DMS153 treated with DMSO at 0.1 percent for 48 hours (cell line): ENCODE measurements around the gene ACTR1B.
A peak's percentile ranks its signal among the peaks of the same experiment; 100 is the strongest.
"Not testable (repeated sequence)": the region's sequence is repeated elsewhere in the genome, so short reads cannot be mapped to it uniquely, and the experiment has no call there.

Source experiments
- DNase-seq: peaks from one replicate; lab custom pipeline; 2025; ENCODE audit not compliant: unreplicated experiment; lab: John Stamatoyannopoulos, UW

Gene ACTR1B

GRCh38 chr2:97659256-97660043, 4.4 kb downstream of the ACTR1B start:
- DNase-seq, result no peak

- no peak for DNase-seq
These were observed 5.1 kb downstream of the ACTR1B start for GRCh38 chr2:97658691-97659157.

GRCh38 chr2:97657986-97658690, 5.7 kb downstream of the ACTR1B start:
- DNase-seq, result no peak

DNA sequence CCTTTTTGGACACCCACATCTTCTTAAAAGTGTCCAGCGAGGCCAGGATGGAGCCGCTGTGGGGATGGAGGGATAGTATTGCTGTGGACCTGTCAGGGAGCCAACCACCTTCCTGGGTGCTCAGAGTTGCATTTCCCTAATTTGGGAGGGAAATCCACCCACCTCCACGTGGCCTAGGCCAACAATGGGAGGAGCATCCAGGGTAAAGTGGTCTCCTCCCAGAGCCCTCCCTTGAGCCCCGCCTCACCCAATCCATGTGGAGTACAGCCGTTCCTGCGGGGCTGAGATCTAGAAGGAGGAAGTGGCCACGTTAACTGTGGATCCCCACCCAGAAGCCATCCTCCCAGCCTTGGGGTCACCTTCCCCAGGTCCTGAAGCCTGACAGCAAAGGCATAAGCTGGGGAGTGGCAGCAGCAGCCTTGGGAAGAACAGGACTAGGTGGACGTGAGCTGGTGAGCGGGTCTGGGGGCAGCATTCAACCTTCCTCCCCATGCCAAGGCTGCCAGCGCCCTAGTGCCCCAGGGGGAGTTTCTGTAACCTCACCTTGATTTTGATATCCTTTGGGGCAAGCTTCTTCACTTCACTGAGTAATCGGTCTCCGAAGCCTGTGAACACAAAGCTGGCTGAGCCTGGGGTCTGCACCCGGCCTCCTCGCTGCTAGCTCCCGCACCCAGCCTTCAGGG, 6.8 kb downstream of the ACTR1B start:
- DNase-seq, result no peak

GRCh38 chr2:97656129-97656755, 7.6 kb downstream of the ACTR1B start:
- no peak for DNase-seq

DNA sequence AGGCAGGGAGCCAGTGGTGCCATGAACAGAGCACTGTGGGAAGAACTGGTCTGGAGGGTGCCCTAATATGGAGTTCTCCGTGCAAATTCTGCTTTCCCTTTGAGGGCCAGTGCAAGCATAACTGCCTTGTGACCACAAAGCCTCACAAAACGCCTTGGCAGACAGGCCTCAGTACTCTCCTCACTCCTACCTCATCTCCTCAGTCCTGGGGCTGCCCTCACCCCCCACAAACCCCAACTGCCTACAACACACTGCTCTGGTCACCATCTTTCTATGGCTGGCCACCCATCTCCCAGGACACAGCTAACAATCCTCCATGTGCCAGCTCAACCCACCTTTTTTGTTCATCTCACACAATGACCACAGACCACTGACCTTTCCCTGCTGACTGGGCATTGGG, 9.1 kb downstream of the ACTR1B start:
- DNase-seq, result no peak

GRCh38 chr2:97654309-97654708, 9.5 kb downstream of the ACTR1B start:
- DNase-seq, result no peak

GRCh38 chr2:97653874-97654273, 10.0 kb downstream of the ACTR1B start:
- DNase-seq, result no peak

- DNase-seq, result no peak
These were observed 10.4 kb downstream of the ACTR1B start for GRCh38 chr2:97653473-97653872.

DNA sequence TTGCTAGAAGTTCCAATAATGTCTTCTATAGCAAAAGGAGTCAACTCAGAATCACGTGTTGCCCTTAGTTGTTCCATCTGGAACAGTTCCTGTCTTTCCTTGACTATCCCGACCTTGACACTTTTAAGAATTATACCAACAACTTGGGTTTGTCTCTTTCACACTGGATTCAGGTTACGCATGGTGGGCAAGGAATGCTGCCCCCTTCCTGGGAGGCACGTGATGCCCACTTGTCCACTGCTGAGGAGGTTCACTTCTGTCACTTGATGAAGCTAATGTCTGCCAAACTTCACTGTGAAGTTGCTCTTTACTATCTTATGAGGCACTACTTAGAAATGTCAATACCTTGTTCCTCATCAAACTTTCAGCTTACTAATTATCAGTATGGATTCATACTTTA, 12.7 kb downstream of the ACTR1B start:
- DNase-seq, result no peak

DNA sequence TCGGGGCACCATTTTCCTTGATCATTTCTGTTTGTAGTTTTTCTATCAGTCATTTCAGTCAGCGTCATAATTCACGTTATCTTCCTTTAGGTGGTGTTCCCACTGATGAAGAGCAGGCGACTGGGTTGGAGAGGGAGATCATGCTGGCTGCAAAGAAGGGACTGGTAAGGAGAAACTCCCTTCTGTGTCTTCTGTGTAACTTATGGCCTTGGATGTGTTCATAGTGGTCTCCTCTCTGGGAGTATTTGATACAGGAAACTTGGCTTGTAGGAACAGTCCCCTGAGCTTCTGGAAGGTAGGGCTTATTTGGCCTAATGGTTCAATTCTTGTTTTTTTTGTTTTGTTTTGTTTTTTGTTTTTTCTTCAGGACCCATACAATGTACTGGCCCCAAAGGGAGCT, 16.9 kb downstream of the ACTR1B start:
- no peak for DNase-seq

DNA sequence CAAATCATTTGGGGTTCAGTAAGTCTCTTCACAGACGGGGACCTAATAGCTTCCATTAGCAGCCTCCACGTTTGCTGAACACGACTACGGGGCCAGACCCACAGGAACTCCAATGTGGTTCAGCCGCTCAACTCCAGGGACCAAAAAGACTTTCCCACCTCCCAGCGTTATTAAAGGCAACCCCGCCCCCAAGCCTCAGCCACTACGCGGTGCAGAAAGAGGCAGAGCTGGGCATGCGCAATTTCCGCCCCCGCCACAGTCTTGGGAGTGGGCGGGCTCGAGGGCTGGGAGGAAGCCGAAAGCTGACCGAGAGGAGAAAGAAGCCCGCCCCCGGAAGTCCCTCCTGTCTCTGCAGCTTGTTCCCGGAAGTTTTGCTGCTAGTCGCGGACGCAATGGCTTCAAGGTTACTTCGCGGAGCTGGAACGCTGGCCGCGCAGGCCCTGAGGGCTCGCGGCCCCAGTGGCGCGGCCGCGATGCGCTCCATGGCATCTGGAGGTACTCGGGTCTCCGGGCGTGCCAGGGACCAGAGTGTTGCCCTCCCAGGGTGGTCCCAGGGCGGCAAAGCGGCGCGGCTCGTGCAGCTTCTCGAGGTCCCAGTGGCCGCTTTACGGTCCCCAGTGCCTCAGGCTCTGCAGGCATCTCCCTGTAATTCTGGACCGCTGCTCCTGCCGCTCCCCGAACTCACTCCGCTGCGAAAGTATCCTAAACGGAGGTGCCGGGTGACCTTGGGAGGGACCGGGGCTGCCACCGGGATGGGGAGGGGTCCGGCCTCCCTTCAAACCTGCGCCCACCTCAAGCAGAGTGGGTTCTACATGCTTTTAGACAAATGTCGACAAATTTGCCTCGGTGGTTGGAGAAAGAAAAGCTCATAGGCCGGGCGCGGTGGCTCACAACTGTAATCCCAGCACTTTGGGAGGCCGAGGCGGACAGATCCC, 17.9 kb downstream of the ACTR1B start, which contains the start of gene COX5B:
TSS of gene COX5B (plus strand) at position 368 of the 935 bp plus-strand sequence. CDS start at position 393, 25 bp downstream.
- peak; percentile 98 for DNase-seq

- DNase-seq, result peak; percentile 47
These were observed 18.6 kb downstream of the ACTR1B start for GRCh38 chr2:97645112-97645694.

DNA sequence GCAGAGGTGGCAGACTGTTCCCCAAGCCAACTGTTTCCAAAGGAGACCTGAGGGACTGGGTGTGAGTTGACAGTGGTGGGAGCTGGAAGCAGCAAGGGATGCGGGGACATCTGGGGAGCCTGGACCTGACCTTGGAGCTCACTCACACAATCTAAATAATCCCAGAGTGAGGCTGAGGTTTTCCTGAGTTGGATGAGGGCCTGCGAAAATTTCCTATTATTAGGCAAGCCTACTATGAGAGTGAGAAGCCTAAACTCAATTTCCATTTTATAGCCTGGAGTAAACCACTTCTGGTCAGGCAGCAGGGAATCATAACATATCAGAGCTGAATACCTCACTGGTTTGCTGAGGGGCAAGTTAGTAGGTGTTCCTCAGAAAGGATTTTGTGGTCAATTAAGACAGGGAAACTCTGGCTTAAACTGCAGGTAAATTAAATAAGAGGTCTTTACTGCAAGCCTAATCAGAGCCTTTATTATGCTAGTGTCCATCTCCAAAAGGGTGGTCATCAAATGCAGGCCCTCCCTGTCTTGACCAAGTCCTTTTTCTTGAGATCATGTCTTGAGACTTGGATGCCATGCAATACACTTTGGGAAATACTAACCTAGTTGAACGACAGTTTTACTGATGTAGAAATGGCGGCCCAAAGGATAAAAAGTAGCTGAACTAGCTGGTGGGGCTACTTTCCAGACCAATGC, 19.7 kb downstream of the ACTR1B start:
- DNase-seq, result no peak

DNA sequence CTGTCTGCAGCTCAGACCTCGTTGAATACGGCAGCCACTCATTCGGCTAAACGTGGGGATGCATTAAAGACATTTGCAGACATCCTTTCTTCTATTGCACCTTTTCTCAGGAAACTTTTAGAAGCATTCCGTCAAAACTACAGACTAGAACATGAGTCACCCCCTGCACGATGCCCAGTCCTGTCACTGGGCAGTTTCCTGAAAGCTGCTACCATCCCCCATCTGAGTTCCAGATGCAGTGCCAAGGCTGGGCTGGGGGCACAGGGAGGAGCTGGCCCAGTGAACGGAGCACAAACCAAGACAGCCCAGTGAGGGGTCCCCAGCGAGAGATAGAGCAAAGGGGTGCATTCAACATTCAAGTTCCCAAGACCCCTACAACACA, 37.8 kb downstream of the ACTR1B start:
- DNase-seq, result not testable (repeated sequence)

DNA sequence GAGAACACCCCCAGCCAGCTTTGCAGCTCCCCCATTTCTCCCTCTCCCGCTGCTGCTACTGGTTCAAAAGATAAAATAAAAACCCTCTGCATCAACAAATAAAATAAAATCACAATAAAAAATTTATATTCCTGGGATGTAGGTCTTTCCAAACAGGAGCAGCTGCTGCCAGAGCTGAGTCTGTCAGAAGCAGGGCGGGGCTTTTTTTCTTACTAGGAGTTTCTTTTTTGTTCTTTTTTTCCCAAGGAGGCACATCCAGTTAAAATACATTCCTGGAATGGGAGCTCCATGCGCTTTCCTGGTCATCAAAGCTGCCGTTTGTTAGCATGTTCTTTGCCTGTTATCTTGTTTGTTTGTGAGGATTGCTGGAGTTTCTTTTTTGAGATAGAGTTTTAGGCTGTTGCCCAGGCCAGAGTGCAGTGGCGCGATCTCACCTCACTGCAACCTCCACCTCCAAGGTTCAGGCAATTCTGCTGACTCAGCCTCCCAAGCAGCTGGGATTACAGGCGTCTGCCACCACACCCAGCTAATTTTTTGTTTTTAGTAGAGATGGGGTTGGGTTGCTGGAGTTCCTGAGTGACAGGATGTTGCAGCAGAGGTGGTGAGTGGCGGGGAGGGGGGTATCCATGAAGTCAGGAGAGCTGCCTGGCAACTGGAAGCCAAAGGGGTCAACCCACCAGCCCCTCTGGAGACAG, 38.3 kb downstream of the ACTR1B start:
- not testable (repeated sequence) for DNase-seq

- not testable (repeated sequence) for DNase-seq
These were observed 40.9 kb downstream of the ACTR1B start for GRCh38 chr2:97622976-97623375.

DNA sequence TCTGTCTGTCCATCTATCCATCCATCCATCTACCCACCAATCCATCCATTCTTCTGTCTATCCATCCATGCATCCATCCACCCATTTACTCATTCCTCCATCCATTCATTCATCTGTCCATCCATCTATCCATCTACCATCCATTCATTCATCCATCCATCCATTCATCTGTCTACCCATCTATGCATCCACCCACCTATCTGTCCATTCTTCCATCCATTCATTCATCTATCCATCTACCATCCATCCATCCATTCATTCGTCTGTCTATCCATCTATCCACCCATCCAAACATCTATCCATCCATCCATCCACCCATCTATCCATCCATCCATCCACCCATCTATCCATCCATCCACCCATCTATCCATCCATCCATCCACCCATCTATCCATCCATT, 43.4 kb downstream of the ACTR1B start:
- not testable (repeated sequence) for DNase-seq
